Thymus (tissue), 11 donors: ENCODE results near the gene KRTAP5-11. TPM values are rescaled to one million over a fixed set of nuclear protein-coding genes. Genes with fewer than 3 reads are reported as not detected.
"Not testable (repeated sequence)": the region's sequence is repeated elsewhere in the genome, so short reads cannot be mapped to it uniquely, and the experiment has no call there.

Experiments
- DNase-seq, 9 donors: peaks; one replicate each; pipeline ENCODE4 v3.0.0-alpha.2; 2013; ENCODE audit warnings: low spot score in 9 of 9, low read depth in 6 of 9, missing footprints in 1 of 9
- H3K27ac ChIP-seq, 2 donors: one replicate each; pipeline ENCODE4 v1.5.1; 2013; ENCODE audit warnings: control low read depth in 1 of 2, low read depth in 1 of 2, low read length in 1 of 2, mild to moderate bottlenecking in 1 of 2, moderate library complexity in 1 of 2
- H3K27me3 ChIP-seq, 2 donors: one replicate each; pipeline ENCODE4 v1.5.1; 2013; ENCODE audit warnings: low read length in 1 of 2; ENCODE audit not compliant: control insufficient read depth in 2 of 2, insufficient read depth in 1 of 2
- H3K36me3 ChIP-seq, 2 donors: one replicate each; pipeline ENCODE4 v1.5.1; 2013; ENCODE audit warnings: low read length in 1 of 2, mild to moderate bottlenecking in 1 of 2, moderate library complexity in 1 of 2; ENCODE audit not compliant: control insufficient read depth in 2 of 2, insufficient read depth in 2 of 2
- H3K4me1 ChIP-seq, 2 donors: one replicate each; pipeline ENCODE4 v1.5.1; 2013; ENCODE audit warnings: low read length in 2 of 2; ENCODE audit not compliant: control insufficient read depth in 2 of 2, insufficient read depth in 2 of 2
- H3K4me3 ChIP-seq, 2 donors: one replicate each; pipeline ENCODE4 v1.5.1; 2013; ENCODE audit warnings: low read length in 2 of 2, control low read depth in 1 of 2, mild to moderate bottlenecking in 1 of 2
- H3K9me3 ChIP-seq, 2 donors: one replicate each; pipeline ENCODE4 v1.5.1; 2013; ENCODE audit warnings: low read length in 1 of 2, mild to moderate bottlenecking in 1 of 2; ENCODE audit not compliant: control insufficient read depth in 2 of 2, insufficient read depth in 1 of 2
- WGBS: extraction: QIAGEN DNeasy Blood & Tissue Kit; methylation state at CpG from one replicate; pipeline ENCODE4 v1.1.7; 2013; 5-methylcytosine and 5-hydroxymethylcytosine counted together
- polyA plus RNA-seq: library from polyadenylated mRNA; stranded (reverse); fragments of 200-250 nt; gene quantifications from one replicate; pipeline ENCODE4 v1.2.3, GENCODE V29; 2013
- total RNA-seq: library from RNA; stranded (reverse); fragments of 120-200 nt; gene quantifications from one replicate; pipeline ENCODE4 v1.2.4, GENCODE V29; 2013
- donor health status: healthy.

KRTAP5-11 gene
- total and polyA plus RNA-seq, 2 donors = not detected

DNA sequence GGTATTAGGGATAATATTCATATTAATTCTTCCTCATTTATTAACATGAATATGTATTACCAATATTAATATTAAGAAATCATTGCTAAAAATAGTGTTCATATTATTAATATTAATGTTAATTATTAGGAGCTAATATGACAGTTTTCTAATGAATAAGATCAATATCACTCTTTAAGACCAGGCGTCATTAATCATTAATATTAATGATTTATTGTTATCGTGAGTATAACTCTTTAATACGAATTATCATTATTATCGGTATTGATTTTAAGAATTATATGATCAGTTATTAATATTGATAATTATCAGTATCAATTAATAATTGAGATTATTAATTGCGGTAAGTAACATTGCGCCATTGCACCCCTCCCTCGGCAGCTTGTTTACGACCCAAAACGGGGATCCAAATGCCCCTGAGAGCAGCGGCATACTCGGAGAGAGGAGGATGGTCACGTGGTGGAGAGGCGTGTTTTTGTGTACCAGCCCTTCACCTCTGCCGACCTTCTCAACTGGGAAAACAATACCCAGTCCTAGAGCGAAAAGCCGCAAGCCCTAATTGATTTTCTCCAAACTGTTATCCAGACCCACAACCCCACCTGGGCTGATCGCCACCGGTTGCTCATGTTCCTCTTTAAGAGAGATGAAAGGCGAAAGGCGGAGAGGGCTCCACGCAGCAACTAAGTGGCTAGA, 28.7 kb upstream of the KRTAP5-11 start:
- H3K9me3 ChIP-seq, DNase-seq, H3K4me1 ChIP-seq, H3K4me3 ChIP-seq, H3K27ac ChIP-seq, H3K36me3 ChIP-seq: not testable (repeated sequence)
- H3K27me3 ChIP-seq = peaks cover 11 to 23% of the 10 kb centered on the region in 2 donors
- WGBS = 84% methylated on average over 21 of the region's 21 CpGs

GRCh38 chr11:71608272-71608671, 25.6 kb upstream of the KRTAP5-11 start:
- not testable (repeated sequence) for H3K4me1 ChIP-seq, H3K4me3 ChIP-seq, H3K27ac ChIP-seq, H3K36me3 ChIP-seq, DNase-seq, H3K9me3 ChIP-seq
- peaks cover 11 to 35% of the 10 kb centered on the region in 2 donors for H3K27me3 ChIP-seq
- WGBS = 29% methylated on average over 16 of the region's 21 CpGs

DNA sequence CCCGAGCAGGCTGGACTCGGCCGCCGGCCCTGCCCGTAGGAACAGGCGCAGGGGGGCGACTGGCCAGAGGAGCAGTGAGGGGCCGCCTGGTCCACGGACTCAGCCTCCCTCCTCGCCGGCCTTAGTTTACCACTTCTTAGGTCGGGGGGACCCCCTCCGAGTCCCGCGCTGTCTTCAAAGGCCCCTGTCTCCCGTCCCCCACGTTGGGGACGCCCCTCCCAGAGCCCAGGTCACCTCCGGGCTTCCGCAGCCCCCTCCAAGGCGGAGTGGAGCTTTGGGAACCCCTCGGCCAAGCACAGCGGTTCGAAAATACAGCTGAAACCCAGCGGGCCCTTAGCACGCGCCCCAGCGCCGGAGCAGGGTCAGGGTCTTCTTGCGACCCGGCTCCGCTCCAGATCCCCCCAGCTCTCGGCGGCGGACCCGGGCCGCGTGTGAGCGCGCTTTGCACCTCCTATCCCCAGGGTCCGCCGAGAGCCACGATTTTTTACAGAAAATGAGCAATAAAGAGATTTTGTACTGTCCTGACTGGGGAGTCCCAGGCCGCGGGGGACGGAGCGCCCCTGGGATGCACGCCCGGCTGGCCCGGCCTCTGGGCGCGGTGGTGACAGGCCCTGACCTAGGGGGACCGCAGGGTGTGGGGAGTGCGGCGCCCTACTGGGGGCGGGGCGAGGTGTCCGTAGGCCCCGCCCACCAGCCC, 25.0 kb upstream of the KRTAP5-11 start:
- WGBS = 7% methylated on average over 52 of the region's 59 CpGs
- H3K9me3 ChIP-seq, H3K4me1 ChIP-seq, DNase-seq, H3K4me3 ChIP-seq, H3K27ac ChIP-seq, H3K36me3 ChIP-seq: not testable (repeated sequence)
- peaks cover 11 to 35% of the 10 kb centered on the region in 2 donors for H3K27me3 ChIP-seq

DNA sequence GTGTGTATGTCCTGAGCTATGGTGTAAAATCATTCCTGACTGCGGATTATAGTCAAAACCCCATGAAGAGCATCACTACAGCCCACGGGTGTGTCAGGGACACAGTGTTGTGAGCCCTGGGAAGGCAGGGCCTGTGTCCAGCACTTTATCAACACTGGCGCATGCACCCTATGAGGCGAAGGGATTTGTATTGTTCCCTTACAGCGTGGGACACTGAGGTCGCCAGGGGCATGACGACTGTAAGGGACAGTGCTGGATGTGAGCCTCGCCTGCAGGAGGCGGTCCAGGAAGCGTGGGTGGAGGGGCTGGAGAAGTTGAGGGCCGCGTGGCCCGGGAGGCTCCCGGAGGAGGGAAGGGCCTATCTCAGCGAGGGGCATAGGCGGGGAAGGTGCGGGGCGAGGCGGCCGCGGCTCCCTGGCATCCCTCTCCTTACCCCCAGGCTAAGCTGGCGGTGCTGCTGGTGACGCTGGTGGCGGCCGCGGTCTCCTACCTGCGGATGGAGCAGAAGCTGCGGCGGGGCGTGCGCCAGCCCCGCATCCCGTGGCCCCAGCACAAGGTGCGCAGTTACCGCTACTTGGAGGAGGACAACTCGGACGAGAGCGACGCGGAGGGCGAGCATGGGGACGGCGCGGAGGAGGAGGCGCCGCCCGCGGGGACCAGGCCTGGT, 24.3 kb upstream of the KRTAP5-11 start:
- H3K4me3 ChIP-seq, DNase-seq: not testable (repeated sequence)

GRCh38 chr11:71604798-71605488, 22.3 kb upstream of the KRTAP5-11 start:
- H3K4me1 ChIP-seq, H3K9me3 ChIP-seq, H3K27ac ChIP-seq, H3K4me3 ChIP-seq, H3K36me3 ChIP-seq, DNase-seq: not testable (repeated sequence)
- WGBS = 13% methylated on average over 14 of the region's 17 CpGs
- H3K27me3 ChIP-seq = peaks cover 11 to 35% of the 10 kb centered on the region in 2 donors

More for the DNA sequence above, 24.3 kb upstream of the KRTAP5-11 start:
- peaks cover 11 to 35% of the 10 kb centered on the region in 2 donors for H3K27me3 ChIP-seq
- H3K9me3 ChIP-seq, H3K36me3 ChIP-seq, H3K27ac ChIP-seq, H3K4me1 ChIP-seq: not testable (repeated sequence)
- 19% methylated on average over 48 of the region's 48 CpGs for WGBS

DNA sequence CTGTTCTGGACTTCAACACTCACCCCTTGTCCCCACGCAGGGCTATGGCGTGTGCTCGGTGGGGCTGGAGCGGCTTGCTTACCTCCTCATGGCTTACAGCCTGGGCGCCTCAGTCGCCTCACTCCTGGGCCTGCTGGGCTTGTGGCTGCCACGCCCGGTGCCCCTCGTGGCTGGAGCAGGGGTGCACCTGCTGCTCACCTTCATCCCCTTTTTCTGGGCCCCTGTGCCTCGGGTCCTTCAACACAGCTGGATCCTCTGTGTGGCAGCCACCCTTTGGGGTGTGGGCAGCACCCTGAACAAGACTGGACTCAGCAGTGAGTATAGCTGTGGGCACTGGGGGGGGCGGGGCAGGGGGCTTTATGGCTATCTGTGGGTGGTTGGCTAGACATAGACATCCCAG, 20.5 kb upstream of the KRTAP5-11 start:
- peaks cover 11 to 28% of the 10 kb centered on the region in 2 donors for H3K27me3 ChIP-seq
- not testable (repeated sequence) for H3K4me3 ChIP-seq, H3K9me3 ChIP-seq, DNase-seq, H3K36me3 ChIP-seq, H3K4me1 ChIP-seq, H3K27ac ChIP-seq
- 93% methylated on average over 11 of the region's 11 CpGs for WGBS

GRCh38 chr11:71589546-71589920, 6.9 kb upstream of the KRTAP5-11 start:
- H3K9me3 ChIP-seq = not testable (repeated sequence)
- WGBS = 83% methylated on average over 8 of the region's 8 CpGs

GRCh38 chr11:71588822-71589545, 6.3 kb upstream of the KRTAP5-11 start:
- not testable (repeated sequence) for H3K27ac ChIP-seq, H3K36me3 ChIP-seq, DNase-seq, H3K27me3 ChIP-seq, H3K4me3 ChIP-seq, H3K4me1 ChIP-seq, H3K9me3 ChIP-seq
- WGBS = 64% methylated on average over 11 of the region's 11 CpGs

More at GRCh38 chr11:71589546-71589920, 6.9 kb upstream of the KRTAP5-11 start:
- DNase-seq, H3K4me3 ChIP-seq, H3K27ac ChIP-seq, H3K36me3 ChIP-seq, H3K4me1 ChIP-seq, H3K27me3 ChIP-seq: not testable (repeated sequence)
